NCI-H1930 (cell line): Measurements from ENCODE around the gene MYCBPAP.

Source experiments
- DNase-seq, 2 experiments: peaks; one replicate each; lab custom pipeline; 2025; lab: John Stamatoyannopoulos, UW

The MYCBPAP gene

DNA sequence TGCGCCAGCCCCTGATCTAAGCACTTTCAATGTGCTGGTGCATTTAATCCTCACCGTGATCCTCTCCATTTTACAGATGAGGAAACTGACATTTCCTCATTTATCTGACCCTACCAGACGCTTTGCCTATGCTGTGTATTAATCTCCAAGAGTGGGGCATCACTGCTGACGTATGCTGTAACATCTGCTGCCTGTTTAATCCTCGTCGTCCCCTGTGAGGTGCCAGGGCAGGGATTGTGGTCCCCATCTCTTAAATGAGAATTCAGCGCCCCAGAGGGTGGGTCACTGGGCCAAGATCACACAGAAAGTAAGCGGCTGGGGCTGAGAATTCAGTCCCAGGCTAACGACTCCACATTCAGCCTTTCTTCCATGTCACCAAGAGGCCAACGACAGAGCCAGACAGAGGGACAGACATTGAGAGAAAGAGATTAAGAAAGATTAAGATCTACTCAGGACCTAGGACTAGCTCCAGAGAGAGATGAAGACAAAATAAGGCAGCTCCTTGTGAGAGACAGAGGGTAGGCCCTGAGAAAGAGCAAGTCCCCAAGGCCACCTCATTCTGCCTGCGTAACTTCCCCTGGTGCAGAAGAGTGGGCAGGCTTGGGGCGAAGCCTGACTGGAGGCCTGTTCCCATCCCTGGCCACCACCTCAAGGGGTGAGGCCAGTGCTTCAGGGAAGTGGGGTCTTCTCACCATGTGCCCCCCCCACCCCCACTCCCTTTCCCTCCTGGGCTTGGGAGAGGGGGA is 65.8 kb downstream of the MYCBPAP start:
- DNase-seq: no peak

DNA sequence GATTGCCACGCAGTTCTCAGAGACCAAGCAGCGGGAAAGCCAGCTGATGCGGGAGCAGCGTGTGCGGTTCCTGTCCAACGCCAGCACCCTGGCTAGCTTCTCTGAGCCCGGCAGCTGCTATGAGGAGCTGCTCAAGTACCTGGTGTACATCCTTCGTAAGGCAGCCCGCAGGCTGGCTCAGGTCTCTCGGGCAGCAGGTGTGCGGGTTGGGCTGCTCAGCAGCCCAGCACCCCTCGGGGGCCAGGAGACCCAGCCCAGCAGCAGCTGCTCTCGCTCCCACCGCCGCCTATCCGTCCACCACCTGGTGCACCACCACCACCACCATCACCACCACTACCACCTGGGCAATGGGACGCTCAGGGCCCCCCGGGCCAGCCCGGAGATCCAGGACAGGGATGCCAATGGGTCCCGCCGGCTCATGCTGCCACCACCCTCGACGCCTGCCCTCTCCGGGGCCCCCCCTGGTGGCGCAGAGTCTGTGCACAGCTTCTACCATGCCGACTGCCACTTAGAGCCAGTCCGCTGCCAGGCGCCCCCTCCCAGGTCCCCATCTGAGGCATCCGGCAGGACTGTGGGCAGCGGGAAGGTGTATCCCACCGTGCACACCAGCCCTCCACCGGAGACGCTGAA is 67.5 kb downstream of the MYCBPAP start:
- DNase-seq: no peak

DNA sequence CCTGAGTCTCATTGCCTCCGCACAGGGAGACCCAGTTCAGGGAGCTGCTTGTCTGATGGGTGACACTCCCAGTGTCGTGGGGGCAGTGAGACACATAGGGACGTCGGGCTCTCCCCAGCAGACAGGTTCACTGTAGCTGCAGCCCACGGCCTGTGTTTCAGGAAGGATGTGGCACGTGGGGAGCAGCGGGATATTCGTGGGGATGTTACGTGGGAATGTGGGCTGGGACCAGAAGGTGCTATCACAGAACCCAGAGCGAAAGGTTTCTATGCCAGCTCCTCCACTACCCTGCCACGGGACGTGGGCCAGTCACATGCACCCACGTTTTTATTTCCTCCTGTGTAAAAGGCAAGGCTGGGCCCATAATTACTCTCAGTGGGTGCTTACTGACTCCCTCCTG is 68.6 kb downstream of the MYCBPAP start:
- no peak for DNase-seq

DNA sequence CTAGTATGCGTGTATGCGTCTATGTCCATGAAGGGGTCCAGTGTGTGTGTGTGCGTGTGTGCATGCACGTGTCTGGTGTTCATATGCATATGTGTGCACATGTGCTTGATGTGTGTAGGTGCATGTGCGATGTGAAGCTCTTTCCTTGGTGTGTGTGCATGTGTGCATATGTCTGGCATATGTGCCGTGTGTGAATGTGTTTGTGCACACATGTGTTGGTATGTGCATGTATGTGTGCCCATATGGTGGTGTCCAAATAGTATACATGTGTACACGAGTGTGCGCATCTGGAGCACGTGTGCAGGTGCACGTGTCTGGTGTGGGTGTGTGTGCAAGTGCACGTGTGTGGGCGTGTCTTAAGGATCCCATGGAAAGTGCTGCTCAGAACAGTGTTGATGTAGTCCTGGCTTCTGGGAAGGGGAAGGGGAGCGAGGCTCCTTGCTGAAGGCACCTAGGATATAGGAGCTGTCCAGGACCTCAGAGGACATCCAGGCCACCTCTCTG is 69.3 kb downstream of the MYCBPAP start:
- no peak for DNase-seq

DNA sequence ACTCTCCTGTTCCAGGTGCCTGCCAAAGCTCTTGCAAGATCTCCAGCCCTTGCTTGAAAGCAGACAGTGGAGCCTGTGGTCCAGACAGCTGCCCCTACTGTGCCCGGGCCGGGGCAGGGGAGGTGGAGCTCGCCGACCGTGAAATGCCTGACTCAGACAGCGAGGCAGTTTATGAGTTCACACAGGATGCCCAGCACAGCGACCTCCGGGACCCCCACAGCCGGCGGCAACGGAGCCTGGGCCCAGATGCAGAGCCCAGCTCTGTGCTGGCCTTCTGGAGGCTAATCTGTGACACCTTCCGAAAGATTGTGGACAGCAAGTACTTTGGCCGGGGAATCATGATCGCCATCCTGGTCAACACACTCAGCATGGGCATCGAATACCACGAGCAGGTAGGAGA is 69.9 kb downstream of the MYCBPAP start:
- DNase-seq: no peak

DNA sequence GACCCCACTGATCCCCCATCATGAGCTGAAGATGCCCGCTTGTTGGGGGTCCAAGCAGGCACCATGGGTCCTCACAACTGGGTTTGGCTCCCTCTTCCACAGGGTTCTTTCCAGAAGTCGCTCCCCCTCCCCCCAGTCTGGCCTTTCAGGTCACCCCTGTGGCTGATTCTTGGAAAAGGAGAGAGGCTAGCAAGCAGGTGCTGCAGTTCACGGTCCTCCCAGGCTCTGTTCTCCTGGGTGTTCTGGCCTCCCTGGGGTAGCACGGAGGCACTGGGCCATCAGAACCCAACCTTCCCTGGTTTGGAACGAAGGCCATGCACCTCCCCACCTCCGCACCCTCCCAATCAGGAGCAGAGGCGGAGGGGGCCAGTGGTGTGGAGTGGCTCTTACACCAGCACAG is 71.2 kb downstream of the MYCBPAP start:
- DNase-seq: no peak

DNA sequence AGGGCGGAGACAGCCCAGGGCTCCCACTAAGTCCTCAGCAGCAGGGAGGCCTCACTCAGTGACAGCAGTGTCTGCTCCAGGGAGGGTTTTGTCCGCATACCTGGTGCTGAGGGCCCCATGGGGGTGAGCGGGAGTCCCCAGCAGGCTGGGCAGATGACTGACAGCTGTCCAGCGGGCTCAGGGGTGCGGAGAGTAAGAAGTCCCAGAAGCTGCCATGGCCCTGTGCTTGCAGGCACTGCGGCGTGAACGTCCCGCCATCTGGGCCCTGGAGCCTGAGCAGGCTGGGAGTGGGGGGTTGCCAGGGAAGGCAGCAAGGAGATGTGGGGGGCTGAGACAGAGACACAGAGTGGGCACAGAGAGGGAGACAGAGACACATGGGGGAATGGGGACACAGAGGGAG is 72.4 kb downstream of the MYCBPAP start:
- no peak for DNase-seq
